HG03103 (cell line): ENCODE measurements around the gene MAL.

ENCODE experiments used
- ATAC-seq: cut with Tn5 transposase; IDR thresholded peaks from one replicate; pipeline ENCODE4 v1.9.1; 2021; ENCODE audit warnings: low read depth; ENCODE audit not compliant: unreplicated experiment

MAL gene

DNA sequence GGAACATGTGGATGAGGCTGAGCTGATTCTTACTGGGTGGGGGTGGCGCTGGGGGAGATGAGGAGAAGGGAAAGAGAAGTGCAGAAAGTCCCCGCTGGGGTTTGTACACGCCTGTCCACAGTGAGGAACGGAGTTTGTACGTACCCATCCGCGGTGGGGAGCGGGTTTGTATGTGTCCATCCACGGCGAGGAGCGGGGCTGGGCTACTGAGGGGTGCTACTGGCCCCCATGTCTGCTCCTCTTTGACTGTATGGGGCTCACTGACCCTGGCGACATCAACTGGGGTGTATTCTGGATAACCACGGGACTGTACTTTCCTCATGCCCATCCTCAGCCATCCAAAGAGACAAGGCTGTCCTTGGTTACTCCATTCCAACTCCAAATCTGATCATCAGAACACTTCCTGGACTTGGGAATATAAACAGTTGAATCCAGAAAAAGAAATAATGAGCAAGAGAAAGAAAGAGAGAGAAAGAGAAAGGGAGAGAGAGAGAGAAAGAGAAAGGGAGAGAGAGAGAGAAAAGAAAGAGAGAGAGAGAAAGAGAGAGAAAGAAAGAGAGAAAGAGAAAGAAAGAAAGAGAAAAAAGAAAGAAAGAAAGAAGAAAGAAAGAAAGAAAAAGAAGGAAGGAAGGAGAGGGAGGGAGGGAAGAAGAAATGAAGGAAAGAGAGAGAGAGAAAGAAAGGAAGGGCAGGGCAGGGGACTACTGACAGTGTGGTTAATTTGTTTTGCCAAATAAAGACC lies 21.0 kb downstream of the MAL start:
- no peak for ATAC-seq

- ATAC-seq = no peak
These were observed 22.4 kb downstream of the MAL start for GRCh38 chr2:95047629-95048510.

GRCh38 chr2:95048825-95049682 lies 23.5 kb downstream of the MAL start:
- ATAC-seq = no peak

DNA sequence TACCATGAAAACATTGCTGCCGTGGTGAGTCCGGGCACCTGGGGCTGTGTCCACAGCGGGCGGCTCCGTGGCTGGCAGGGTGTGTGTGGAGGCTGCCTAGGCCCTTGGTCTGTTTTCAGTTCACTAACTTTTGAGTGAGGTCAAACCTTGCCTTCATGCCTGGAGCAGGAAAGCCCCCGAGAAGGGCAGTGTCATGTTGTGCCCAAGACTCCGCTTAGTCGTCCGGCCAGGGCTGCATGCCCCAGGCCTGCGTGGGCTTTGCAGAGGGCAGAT lies 24.1 kb downstream of the MAL start:
- no peak for ATAC-seq

DNA sequence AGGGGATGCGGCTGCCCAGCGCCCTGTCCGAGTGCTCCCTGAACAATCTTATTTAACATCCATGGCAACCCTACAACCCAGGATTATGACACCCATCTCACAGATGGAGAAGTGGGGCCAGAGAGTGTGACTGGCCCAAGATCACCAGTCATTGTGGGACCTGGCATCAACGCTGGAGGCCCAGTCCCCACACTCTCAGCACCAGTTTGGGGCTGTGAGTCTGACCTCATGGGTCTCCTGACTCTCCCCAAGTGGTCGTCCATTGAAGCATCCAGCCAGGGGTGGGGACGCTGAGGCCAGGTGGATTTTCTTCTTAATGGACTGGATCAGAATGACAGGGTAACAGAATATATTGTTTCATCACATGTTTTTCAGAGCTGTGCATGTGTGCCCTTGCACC lies 24.5 kb downstream of the MAL start:
- no peak for ATAC-seq

DNA sequence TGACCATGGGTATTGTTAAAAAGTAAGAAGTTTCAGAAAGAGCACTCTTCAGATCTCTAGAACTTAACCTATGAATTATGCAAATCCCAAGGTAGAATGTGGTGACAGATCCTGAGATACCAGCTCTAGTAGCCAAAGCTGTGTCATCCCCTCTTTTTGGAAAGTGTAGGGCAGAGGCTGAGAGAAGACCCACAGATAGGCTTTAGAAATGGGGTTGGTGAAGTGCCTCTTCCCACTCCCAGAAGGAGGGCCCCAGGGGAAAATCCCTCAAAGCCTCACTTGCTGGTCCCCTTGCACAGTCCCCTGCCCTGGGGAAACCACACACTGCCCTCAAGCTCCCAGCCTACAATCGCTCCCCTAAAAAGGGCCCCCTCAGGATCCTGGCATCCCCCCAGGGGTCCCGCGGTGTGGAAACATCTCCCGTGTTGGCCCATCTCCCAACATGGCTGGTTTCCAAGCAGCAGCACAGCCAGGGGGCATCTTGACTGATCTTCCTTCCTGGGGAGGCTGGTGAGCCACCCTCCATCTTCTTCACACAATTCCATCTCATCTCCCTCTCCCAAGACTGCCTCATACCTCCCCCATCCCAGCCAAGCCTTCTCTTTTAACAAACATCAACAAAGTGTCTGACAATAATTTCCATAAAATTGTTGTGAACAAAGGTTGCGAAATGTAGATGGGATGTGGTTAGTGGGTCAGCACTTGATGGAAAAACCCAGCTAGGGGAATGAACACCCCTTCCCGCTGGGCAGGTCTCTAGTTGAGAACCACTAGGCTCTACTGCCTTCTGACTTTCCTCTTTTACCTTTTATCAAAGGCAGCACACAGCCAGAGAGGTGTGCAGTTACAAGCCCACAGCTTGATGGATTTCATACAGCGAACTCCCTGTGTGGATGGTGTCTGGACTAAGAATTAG lies 25.1 kb downstream of the MAL start:
- ATAC-seq = no peak

GRCh38 chr2:95051626-95052025 lies 26.1 kb downstream of the MAL start:
- no peak for ATAC-seq

DNA sequence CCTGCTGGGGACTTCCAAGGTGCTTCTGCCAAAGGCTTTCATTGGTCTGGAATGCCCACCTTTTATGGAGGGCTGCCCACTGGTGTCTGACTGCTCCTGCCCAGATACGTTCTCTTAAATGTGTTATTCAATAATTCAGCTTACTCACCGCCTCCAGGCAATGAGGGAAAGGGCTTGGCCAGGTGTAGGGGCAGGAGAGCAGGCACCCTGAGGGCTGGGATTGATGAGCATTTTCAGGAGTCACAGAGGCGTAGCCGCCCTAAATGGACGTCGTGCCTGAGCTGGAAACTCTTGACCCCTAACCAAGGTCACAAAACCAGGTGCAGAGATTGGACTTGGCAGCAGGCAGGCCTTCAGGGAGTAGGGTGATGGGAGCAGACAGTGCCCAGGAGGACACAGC lies 26.8 kb downstream of the MAL start:
- no peak for ATAC-seq

- ATAC-seq = no peak
These were observed 27.4 kb downstream of the MAL start for GRCh38 chr2:95052804-95053479.

DNA sequence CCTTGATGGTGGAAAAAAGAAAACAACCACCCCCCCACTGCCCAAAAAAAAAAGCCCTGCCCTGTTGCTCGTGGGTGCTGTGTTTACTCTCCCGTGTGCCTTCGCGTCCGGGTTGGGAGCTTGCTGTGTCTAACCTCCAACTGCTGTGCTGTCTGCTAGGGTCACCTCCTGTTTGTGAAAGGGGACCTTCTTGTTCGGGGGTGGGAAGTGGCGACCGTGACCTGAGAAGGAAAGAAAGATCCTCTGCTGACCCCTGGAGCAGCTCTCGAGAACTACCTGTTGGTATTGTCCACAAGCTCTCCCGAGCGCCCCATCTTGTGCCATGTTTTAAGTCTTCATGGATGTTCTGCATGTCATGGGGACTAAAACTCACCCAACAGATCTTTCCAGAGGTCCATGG lies 28.0 kb downstream of the MAL start:
- no peak for ATAC-seq

DNA sequence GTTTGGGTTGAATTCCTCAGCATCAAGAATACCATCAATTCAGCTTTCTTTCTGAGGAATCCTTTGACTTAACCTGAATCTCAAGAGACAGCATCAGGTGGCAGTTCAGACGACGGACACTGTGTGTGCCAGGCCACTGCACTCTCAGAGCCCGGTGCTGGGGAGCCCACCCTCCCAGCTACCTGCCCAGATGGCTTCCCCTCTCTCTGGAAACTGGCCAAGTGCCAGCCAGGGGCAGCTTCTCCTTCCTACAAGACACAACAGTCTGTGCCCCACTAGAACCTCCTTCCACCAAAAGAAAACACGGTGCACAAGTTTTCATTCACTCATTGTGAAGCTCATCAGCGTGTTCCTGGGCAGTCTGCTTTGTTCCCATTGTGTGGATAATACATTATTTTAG lies 28.5 kb downstream of the MAL start:
- ATAC-seq = no peak

GRCh38 chr2:95055262-95055661 lies 29.8 kb downstream of the MAL start:
- no peak for ATAC-seq

GRCh38 chr2:95056044-95056443 lies 30.5 kb downstream of the MAL start:
- ATAC-seq = no peak

DNA sequence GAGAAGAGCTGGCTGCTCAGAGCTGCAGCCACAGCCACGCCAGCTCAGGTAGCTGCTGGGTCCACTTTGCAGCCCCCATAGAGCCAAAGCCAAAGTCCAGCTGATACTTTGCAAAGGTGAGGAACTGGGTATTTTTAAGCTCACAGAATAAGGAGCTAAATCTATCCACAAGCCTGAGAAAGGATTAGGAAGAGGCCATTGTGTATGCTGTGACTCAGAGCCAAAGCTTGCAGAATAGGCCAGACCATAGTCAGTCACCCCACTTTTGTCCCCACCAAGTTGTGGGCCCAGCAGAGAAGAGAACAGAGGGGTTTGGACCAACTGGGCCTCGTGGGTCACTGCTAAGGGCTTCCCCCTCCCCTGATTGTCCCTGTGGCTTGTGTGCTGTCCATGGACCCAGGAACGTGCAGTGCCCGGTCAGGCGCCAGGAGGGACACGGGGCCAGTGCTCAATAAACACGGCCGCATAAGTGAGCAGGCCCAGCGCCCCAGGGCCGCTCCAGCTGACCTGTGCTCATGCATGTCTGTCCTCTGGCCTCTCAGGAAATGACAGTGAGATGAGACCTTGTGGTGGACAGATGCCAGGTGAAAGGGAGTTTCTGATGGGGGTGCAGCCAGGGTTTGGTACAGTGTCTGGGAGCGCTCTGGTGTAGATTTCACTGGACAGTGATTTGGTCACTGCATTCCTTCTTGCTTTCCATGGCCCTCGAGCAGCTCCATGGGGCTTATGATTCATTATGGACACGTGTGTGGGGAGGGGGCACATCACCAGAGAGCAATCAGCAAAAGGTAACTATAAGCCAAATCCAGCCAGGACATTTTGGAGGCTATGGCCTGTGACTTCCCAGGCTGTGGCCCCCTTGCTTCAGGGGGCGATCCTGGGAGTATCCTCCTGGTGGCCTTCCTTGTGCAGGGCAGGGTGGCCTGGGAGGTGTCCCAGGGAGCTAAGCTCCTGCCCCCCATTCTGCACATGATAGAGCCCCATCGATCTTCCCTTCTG lies 31.3 kb downstream of the MAL start:
- no peak for ATAC-seq

DNA sequence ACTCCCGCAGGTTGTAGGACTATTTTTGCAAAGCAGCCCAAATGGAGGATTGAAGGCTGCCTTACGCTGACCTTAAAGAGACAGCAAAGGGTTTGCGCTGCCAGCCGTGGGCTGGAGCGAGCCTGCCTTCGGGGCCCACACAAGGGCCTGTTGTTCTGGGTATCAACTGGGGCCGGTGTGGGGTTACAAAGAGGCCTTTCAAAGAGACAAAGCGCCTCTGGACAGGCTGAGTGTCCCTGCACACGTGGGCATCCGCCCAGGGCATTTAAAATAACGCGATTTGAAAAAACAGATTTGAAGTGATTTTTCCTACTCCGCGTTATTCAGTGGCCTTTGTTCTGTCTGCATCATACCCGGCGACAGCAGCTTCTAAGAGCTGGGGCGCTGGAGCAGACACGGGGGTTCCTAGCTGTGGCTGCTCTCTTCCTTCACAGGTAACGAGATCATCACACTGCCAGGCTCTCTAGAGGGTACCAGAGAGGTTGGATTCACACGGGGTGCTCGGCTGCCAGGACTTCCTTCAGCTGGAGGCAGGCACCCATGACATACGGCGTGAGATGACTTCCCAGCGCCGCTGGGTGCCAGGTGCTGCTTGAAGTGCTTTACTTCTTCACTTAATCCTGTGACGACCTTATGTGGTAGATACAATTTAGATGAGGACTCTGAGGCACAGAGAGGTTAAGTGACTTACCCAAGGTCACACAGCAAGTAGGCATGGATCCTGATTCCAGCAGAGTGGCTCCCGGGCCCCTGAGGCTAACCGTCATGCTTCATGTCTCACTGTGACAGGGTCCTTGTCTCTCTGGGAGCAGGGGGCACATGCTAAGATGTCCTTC lies 32.2 kb downstream of the MAL start:
- ATAC-seq = no peak

GRCh38 chr2:95058466-95058988 lies 33.0 kb downstream of the MAL start:
- ATAC-seq = no peak

DNA sequence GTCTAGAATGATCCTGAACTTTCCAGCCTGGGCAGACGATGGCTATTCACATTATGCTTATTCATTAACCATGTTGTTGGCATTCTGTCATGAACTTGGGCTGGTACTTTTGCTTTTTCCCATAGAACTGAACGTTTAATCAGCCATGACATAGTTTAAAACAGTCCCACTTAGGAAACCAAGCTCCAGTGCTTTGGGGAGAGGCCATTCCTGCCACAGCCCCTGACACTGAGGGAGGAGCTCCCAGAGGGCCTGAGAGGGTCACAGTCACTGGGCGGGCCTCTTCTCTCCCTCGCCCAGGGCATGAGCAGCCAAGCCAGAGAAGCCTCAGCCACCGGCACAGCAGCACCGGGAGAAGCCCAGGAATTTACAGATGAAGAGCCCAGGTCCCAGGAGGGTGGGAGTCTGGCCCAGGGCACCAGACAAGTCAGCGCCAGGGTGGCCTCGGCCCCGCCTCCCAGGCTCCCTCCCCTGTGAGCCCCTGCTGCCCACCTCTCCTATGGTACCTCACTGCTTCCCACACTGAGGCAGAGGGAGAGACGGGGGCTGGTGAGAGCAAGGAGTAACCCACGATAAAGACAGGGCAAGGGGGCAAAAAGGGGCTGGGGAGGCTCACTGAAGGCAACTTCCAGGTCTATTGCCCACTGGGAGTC lies 33.6 kb downstream of the MAL start:
- ATAC-seq = no peak
